Thyroid gland (tissue), 4 donors: Measurements from ENCODE around the gene RAPGEF1.

Experiments used
- CTCF ChIP-seq, 6 experiments: fragments of 200-600 bp in 3 of 6; fragments of 450-650 bp in 3 of 6; sonication (generic) in 3 of 6; IDR thresholded peaks; one replicate each; pipeline ENCODE4 v1.5.1; 2016 to 2019; ENCODE audit warnings: antibody characterized with exemption in 6 of 6, mild to moderate bottlenecking in 2 of 6, inconsistent platforms in 1 of 6, moderate library complexity in 1 of 6
- POLR2A ChIP-seq, 2 donors: fragments of 450-650 bp; IDR thresholded peaks; one replicate each; pipeline ENCODE4 v1.6.1; 2017; ENCODE audit warnings: antibody characterized with exemption in 2 of 2, mild to moderate bottlenecking in 2 of 2, moderate library complexity in 1 of 2

- TF ChIP-seq CTCF (IDR thresholded peaks at IDR 0.05) (no peak), POLR2A (IDR thresholded peaks at IDR 0.05) (no peak)
These were observed 19.5 kb downstream of the RAPGEF1 start for GRCh38 chr9:131720330-131720729.
